ACC112 (cell line): ENCODE measurements around the gene NUF2.

Experiments
- H2AFZ ChIP-seq: fragments of 200-600 bp; sonication (generic); one replicate; pipeline ENCODE4 v1.6.0; 2017; ENCODE audit warnings: antibody characterized with exemption, low read length; ENCODE audit not compliant: unreplicated experiment
- H3K27ac ChIP-seq: fragments of 200-600 bp; sonication (generic); 2 replicates; pipeline ENCODE4 v1.5.1; 2014; ENCODE audit warnings: low read depth, mild to moderate bottlenecking, antibody characterized with exemption, low read length, moderate library complexity
- H3K27me3 ChIP-seq: fragments of 200-600 bp; sonication (generic); 2 replicates; pipeline ENCODE4 v1.6.1; 2014; ENCODE audit warnings: mild to moderate bottlenecking, antibody characterized with exemption, low read length, moderate library complexity, mixed read lengths; ENCODE audit not compliant: insufficient read depth
- H3K36me3 ChIP-seq: fragments of 200-600 bp; sonication (generic); 2 replicates; pipeline ENCODE4 v1.6.1; 2016; ENCODE audit warnings: mild to moderate bottlenecking, antibody characterized with exemption, low read length, moderate library complexity, mixed read lengths; ENCODE audit not compliant: insufficient read depth
- H3K4me1 ChIP-seq: fragments of 200-600 bp; sonication (generic); one replicate; pipeline ENCODE4 v1.6.1; 2016; ENCODE audit warnings: low read length, mixed read lengths; ENCODE audit not compliant: insufficient read depth, unreplicated experiment, control insufficient read depth
- H3K4me3 ChIP-seq: fragments of 200-600 bp; sonication (generic); 2 replicates; pipeline ENCODE4 v1.5.1; 2014; ENCODE audit warnings: mild to moderate bottlenecking, low read depth, low read length
- H3K79me2 ChIP-seq: fragments of 200-600 bp; sonication (generic); one replicate; pipeline ENCODE4 v1.6.0; 2016; ENCODE audit warnings: low read length; ENCODE audit not compliant: control insufficient read depth, unreplicated experiment, insufficient read depth

The NUF2 gene

GRCh38 chr1:163399976-163400601, 78.3 kb downstream of the NUF2 start:
- H2AFZ ChIP-seq: no peak overlapping the region
- H3K27ac ChIP-seq: no peak overlapping the region
- no peaks in the 10 kb centered on the region for H3K36me3 ChIP-seq
- no peak overlapping the region for H3K4me3 ChIP-seq
- H3K27me3 ChIP-seq: peaks cover 67% of the 10 kb centered on the region
- no peaks in the 10 kb centered on the region for H3K79me2 ChIP-seq
- no peaks in the 10 kb centered on the region for H3K4me1 ChIP-seq

- Histone ChIP-seq H3K27ac (no peak overlapping the region), H2AFZ (no peak overlapping the region), H3K4me1 (no peaks in the 10 kb centered on the region), H3K36me3 (no peaks in the 10 kb centered on the region), H3K27me3 (peaks cover 56% of the 10 kb centered on the region), H3K79me2 (no peaks in the 10 kb centered on the region), H3K4me3 (no peak overlapping the region)
Measured at GRCh38 chr1:163401211-163401610, 79.5 kb downstream of the NUF2 start.
